ENCODE data around the gene SLC35F1. TPM values are rescaled to one million over a fixed set of nuclear protein-coding genes. Genes with fewer than 3 reads are reported as not detected.

The SLC35F1 gene
- polyA plus RNA-seq, 1 donor (not counting 4 experiments of a cell fraction or from before 2014, with no cell fraction given), result not detected

- H4K20me1 ChIP-seq (ENCODE audit: control insufficient read depth, extremely low read depth, insufficient read depth, low read length), result no peaks in the 10 kb centered on the region
- H3K79me2 ChIP-seq (ENCODE audit: control insufficient read depth, insufficient read depth, low read length), result no peaks in the 10 kb centered on the region
- no peak overlapping the region for H2AFZ ChIP-seq (ENCODE audit: control insufficient read depth, low read length)
- H3K4me2 ChIP-seq (ENCODE audit: control insufficient read depth, extremely low read depth, insufficient read depth, low read depth, low read length), result no peak overlapping the region
- TF ChIP-seq CTCF (optimal IDR thresholded peaks at IDR 0.05 in 1 of 3, IDR thresholded peaks at IDR 0.05 in 1 of 3, conservative IDR thresholded peaks at IDR 0.05 in 1 of 3; ENCODE audit: extremely low read depth in 1 of 3, insufficient read depth in 2 of 3, low read length in 3 of 3) (no peak), EZH2 (IDR thresholded peaks at IDR 0.05; ENCODE audit: low read length) (no peak)
- FAIRE-seq (no peak), DNase-seq (ENCODE audit: low read depth, low spot score) (no peak)
- no peaks in the 10 kb centered on the region for H3K36me3 ChIP-seq (ENCODE audit: control insufficient read depth in 2 of 2, extremely low read depth in 1 of 2, insufficient read depth in 2 of 2, low read length in 2 of 2)
- H3K9ac ChIP-seq (ENCODE audit: control insufficient read depth, extremely low read depth, insufficient read depth, low read length), result no peak overlapping the region
- H3K4me1 ChIP-seq (ENCODE audit: control insufficient read depth, extremely low read depth, insufficient read depth, low read length), result no peaks in the 10 kb centered on the region
- dilution Hi-C loops (cut with MboI; ENCODE audit: extremely low pct_ligation_motif_present, low sequenced_read_pairs), result no loop called here
- no peak overlapping the region for H3K4me3 ChIP-seq (ENCODE audit: control insufficient read depth in 2 of 3, extremely low read depth in 1 of 3, insufficient read depth in 2 of 3, low read depth in 1 of 3, low read length in 3 of 3)
- no peaks in the 10 kb centered on the region for H3K9me1 ChIP-seq (ENCODE audit: control insufficient read depth, extremely low read depth, insufficient read depth, low read length)
- H3K27me3 ChIP-seq (ENCODE audit: control insufficient read depth, extremely low read depth, insufficient read depth, low read length), result no peaks in the 10 kb centered on the region
- no peak overlapping the region for H3K27ac ChIP-seq (ENCODE audit: control insufficient read depth, insufficient read depth, low read length)
- H3K9me3 ChIP-seq (ENCODE audit: control insufficient read depth, low read depth, low read length), result no peaks in the 10 kb centered on the region
Measured at GRCh38 chr6:118306392-118307238, 399.6 kb downstream of the SLC35F1 start.

- H3K4me1 ChIP-seq (ENCODE audit: control insufficient read depth, extremely low read depth, insufficient read depth, low read length), result no peaks in the 10 kb centered on the region
- dilution Hi-C loops (cut with MboI; ENCODE audit: extremely low pct_ligation_motif_present, low sequenced_read_pairs), result no loop called here
- DNase-seq (ENCODE audit: low read depth, low spot score) (no peak), FAIRE-seq (no peak)
- no peak overlapping the region for H3K4me3 ChIP-seq (ENCODE audit: control insufficient read depth in 2 of 3, extremely low read depth in 1 of 3, insufficient read depth in 2 of 3, low read depth in 1 of 3, low read length in 3 of 3)
- no peak overlapping the region for H2AFZ ChIP-seq (ENCODE audit: control insufficient read depth, low read length)
- H3K9ac ChIP-seq (ENCODE audit: control insufficient read depth, extremely low read depth, insufficient read depth, low read length), result no peak overlapping the region
- H3K4me2 ChIP-seq (ENCODE audit: control insufficient read depth, extremely low read depth, insufficient read depth, low read depth, low read length), result no peak overlapping the region
- H3K79me2 ChIP-seq (ENCODE audit: control insufficient read depth, insufficient read depth, low read length), result no peaks in the 10 kb centered on the region
- no peaks in the 10 kb centered on the region for H3K9me1 ChIP-seq (ENCODE audit: control insufficient read depth, extremely low read depth, insufficient read depth, low read length)
- H4K20me1 ChIP-seq (ENCODE audit: control insufficient read depth, extremely low read depth, insufficient read depth, low read length), result no peaks in the 10 kb centered on the region
- no peaks in the 10 kb centered on the region for H3K27me3 ChIP-seq (ENCODE audit: control insufficient read depth, extremely low read depth, insufficient read depth, low read length)
- H3K9me3 ChIP-seq (ENCODE audit: control insufficient read depth, low read depth, low read length), result no peaks in the 10 kb centered on the region
- TF ChIP-seq CTCF (optimal IDR thresholded peaks at IDR 0.05 in 1 of 3, IDR thresholded peaks at IDR 0.05 in 1 of 3, conservative IDR thresholded peaks at IDR 0.05 in 1 of 3; ENCODE audit: extremely low read depth in 1 of 3, insufficient read depth in 2 of 3, low read length in 3 of 3) (no peak), EZH2 (IDR thresholded peaks at IDR 0.05; ENCODE audit: low read length) (no peak)
- no peaks in the 10 kb centered on the region for H3K36me3 ChIP-seq (ENCODE audit: control insufficient read depth in 2 of 2, extremely low read depth in 1 of 2, insufficient read depth in 2 of 2, low read length in 2 of 2)
- no peak overlapping the region for H3K27ac ChIP-seq (ENCODE audit: control insufficient read depth, insufficient read depth, low read length)
Measured at GRCh38 chr6:118307581-118307980, 400.5 kb downstream of the SLC35F1 start.
